HG03064 (cell line): ENCODE measurements around the gene ZBP1.

Experiments used
- ATAC-seq: cut with Tn5 transposase; IDR thresholded peaks from one replicate; pipeline ENCODE4 v1.9.1; 2021; ENCODE audit warnings: low read depth; ENCODE audit not compliant: unreplicated experiment

Gene ZBP1

GRCh38 chr20:57577679-57578475, 42.3 kb downstream of the ZBP1 start:
- ATAC-seq, result no peak

GRCh38 chr20:57576617-57577550, 43.3 kb downstream of the ZBP1 start:
- no peak for ATAC-seq

GRCh38 chr20:57576002-57576401, 44.2 kb downstream of the ZBP1 start:
- ATAC-seq, result no peak

GRCh38 chr20:57574954-57575353, 45.3 kb downstream of the ZBP1 start:
- ATAC-seq, result no peak

GRCh38 chr20:57573894-57574293, 46.3 kb downstream of the ZBP1 start:
- ATAC-seq, result no peak

GRCh38 chr20:57573242-57573641, 47.0 kb downstream of the ZBP1 start:
- no peak for ATAC-seq

GRCh38 chr20:57571782-57572416, 48.3 kb downstream of the ZBP1 start:
- no peak for ATAC-seq

- no peak for ATAC-seq
Measured at GRCh38 chr20:57570920-57571319, 49.3 kb downstream of the ZBP1 start.

GRCh38 chr20:57570145-57570850, 49.9 kb downstream of the ZBP1 start:
- no peak for ATAC-seq

GRCh38 chr20:57568960-57569359, 51.3 kb downstream of the ZBP1 start:
- no peak for ATAC-seq

GRCh38 chr20:57568088-57568896, 51.9 kb downstream of the ZBP1 start:
- ATAC-seq, result no peak

- no peak for ATAC-seq
Measured at GRCh38 chr20:57567471-57568079, 52.7 kb downstream of the ZBP1 start.

GRCh38 chr20:57566803-57567459, 53.3 kb downstream of the ZBP1 start:
- ATAC-seq, result no peak

- no peak for ATAC-seq
Measured at GRCh38 chr20:57566399-57566798, 53.8 kb downstream of the ZBP1 start.

GRCh38 chr20:57564951-57565642, 55.1 kb downstream of the ZBP1 start:
- no peak for ATAC-seq

- ATAC-seq, result no peak
Measured at GRCh38 chr20:57564180-57564802, 55.9 kb downstream of the ZBP1 start.

GRCh38 chr20:57563522-57563921, 56.7 kb downstream of the ZBP1 start:
- ATAC-seq, result no peak
